ENCODE results near the gene HABP2.

HABP2 gene

DNA sequence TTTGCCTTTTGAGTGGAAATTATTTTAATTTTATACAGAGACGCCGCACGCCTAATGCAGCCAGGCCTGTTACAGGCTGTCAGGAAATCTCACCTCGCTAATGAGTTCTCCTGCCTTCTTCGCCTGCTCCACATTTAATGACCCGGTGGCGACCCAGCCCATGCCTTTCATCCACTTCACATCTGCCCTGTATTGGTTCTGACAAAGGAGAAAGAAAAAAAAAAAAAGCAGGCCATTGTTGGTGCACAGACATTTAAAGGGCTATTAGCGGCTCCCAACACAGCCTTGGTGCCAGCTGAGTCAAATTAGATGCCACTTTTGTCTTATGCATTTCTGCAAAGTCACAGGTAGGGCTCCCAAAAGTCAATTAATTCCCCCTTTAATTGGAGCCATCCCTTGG lies 67.7 kb downstream of the HABP2 start:
- in situ Hi-C loops (cut with MboI; ENCODE audit: low pct_unique_long_range_greater_than_20kb, low sequenced_read_pairs): no loop called here
- no peak for DNase-seq

GRCh38 chr10:113620936-113621335 lies 68.1 kb downstream of the HABP2 start:
- in situ Hi-C loops (cut with MboI; ENCODE audit: low pct_unique_long_range_greater_than_20kb, low sequenced_read_pairs): no loop called here
- DNase-seq: no peak

- no peak for DNase-seq
- in situ Hi-C loops (cut with MboI; ENCODE audit: low pct_unique_long_range_greater_than_20kb, low sequenced_read_pairs): no loop called here
Observed at GRCh38 chr10:113621799-113622198, 68.9 kb downstream of the HABP2 start.

GRCh38 chr10:113622831-113623230 lies 70.0 kb downstream of the HABP2 start:
- in situ Hi-C loops (cut with MboI; ENCODE audit: low pct_unique_long_range_greater_than_20kb, low sequenced_read_pairs): no loop called here
- no peak for DNase-seq

DNA sequence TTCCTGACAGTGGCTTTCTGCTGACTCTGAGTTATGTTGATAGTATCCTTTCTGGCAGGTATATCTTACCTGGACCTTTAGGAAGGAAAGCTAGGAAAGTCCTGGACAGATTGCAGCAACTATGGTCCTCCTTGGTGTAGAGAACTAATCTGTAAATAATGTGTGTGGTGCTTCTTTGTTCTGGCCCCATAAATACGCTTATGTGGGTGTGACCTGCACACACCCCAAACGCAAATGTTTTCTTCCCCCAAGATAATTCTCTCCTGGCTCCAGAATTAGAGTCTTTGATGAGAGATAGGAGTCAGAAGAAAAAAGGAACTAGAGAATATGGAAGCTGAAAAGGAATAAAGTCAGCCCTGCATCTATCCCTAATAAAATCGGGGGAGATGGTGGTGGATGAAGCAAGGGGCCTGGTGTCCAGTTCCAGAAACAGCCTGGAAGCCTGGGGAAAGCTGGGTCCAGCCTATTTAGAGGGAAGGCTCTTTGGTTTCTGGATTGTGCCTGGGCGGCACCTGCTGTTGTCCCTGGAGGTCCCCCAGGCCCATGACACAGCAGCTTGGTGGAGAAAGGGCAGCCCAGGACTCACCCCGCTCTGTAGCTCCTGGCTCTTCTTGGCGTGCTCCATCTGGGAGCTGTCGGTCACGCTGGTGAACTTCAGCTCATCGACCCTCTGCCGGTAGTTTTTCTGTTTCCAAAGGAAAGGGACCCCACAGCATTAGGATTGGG lies 72.8 kb downstream of the HABP2 start:
- no peak for DNase-seq
- in situ Hi-C loops (cut with MboI; ENCODE audit: low pct_unique_long_range_greater_than_20kb, low sequenced_read_pairs): no loop called here

DNA sequence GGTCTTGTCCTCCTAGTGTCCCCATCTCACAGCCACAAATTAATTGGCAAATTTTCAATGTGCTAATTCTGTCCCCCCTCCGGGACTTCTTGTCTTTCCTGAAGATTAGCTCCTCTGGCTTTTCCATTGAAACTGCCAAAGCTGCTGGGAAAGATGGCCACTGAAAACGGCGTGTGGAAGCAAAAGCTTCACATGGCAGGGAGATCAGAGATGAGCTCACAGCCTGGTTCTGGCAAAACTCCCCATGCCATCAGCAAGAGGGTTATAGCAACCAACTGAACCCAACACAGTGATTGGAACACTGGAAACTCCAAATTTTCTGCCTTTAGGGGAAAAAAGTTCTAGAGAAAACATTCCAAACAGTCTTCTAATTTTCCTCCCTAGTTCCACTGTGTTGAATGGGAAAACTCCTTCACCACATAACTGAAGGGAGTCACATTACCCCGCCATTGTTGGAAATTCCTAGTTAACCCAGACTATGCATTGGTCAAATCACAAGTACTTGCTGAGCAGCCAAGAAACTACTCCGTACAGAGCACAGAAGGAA lies 74.0 kb downstream of the HABP2 start:
- no peak for DNase-seq
- in situ Hi-C loops (cut with MboI; ENCODE audit: low pct_unique_long_range_greater_than_20kb, low sequenced_read_pairs): no loop called here

- in situ Hi-C loops (cut with MboI; ENCODE audit: low pct_unique_long_range_greater_than_20kb, low sequenced_read_pairs): no loop called here
Observed at GRCh38 chr10:113627836-113628235, 75.0 kb downstream of the HABP2 start.

GRCh38 chr10:113628607-113629153 lies 75.8 kb downstream of the HABP2 start:
- in situ Hi-C loops (cut with MboI; ENCODE audit: low pct_unique_long_range_greater_than_20kb, low sequenced_read_pairs): no loop called here
- no peak for DNase-seq

More at GRCh38 chr10:113627836-113628235, 75.0 kb downstream of the HABP2 start:
- no peak for DNase-seq

- in situ Hi-C loops (cut with MboI; ENCODE audit: low pct_unique_long_range_greater_than_20kb, low sequenced_read_pairs): no loop called here
- no peak for DNase-seq
Observed at GRCh38 chr10:113630929-113631533, 78.2 kb downstream of the HABP2 start.

DNA sequence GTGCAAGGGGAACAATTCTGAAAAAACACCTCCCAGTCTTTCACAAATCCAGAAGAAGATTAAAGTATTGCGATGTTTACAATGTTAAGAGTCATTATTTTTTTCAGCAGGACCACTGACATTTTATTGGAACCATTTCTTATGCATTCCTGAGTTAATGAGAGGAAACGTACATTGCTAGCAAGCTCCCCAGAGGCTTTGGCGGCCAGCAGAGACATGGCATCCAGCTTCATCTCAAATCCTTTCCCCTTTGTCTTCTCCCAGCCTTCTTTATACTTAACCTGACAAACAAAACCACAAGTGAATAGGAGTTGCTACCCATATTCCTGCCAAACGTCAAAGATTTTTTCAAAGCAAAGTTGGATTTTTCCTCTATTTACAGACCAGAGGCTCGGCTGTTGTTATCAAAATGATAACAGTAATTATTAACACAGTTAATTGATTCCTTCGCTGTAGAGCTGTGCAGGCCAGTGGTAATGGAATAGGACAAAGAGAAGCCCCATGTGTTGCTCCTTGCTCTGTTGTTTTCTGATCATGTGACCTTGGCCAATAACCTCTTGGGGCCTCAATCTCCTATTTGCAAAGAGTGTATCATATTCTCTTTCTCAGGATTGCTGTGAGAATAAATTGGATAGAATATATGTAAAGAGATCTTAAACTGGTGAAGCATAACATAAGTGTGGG lies 79.0 kb downstream of the HABP2 start:
- in situ Hi-C loops (cut with MboI; ENCODE audit: low pct_unique_long_range_greater_than_20kb, low sequenced_read_pairs): no loop called here
- no peak for DNase-seq
